ENCODE results near the gene TSPAN11.

The TSPAN11 gene

GRCh38 chr12:31035226-31035625, 108.7 kb downstream of the TSPAN11 start:
- Histone ChIP-seq H3K9me3 (no peaks in the 10 kb centered on the region), H3K36me3 (no peaks in the 10 kb centered on the region), H3K4me1 (no peaks in the 10 kb centered on the region), H3K27me3 (no peaks in the 10 kb centered on the region; the same call in 1 of the 2 replicates), H3K4me3 (ENCODE audit: low read depth, low read length) (no peak overlapping the region)
- DNase-seq, result no peak
- TF ChIP-seq CTCF (IDR thresholded peaks at IDR 0.05; ENCODE audit: low read depth, low read length), result no peak

- no peaks in the 10 kb centered on the region for H3K4me1 ChIP-seq
- no peaks in the 10 kb centered on the region for H3K9me3 ChIP-seq
- H3K4me3 ChIP-seq (ENCODE audit: low read depth, low read length), result no peak overlapping the region
- no peaks in the 10 kb centered on the region for H3K36me3 ChIP-seq
- no peaks in the 10 kb centered on the region; the same call in 1 of the 2 replicates for H3K27me3 ChIP-seq
- TF ChIP-seq CTCF (IDR thresholded peaks at IDR 0.05; ENCODE audit: low read depth, low read length), result no peak
- no peak for DNase-seq
These were observed 109.6 kb downstream of the TSPAN11 start for GRCh38 chr12:31035967-31036665.

- Histone ChIP-seq H3K36me3 (no peaks in the 10 kb centered on the region), H3K27me3 (no peaks in the 10 kb centered on the region; the same call in 1 of the 2 replicates), H3K4me1 (no peaks in the 10 kb centered on the region), H3K4me3 (ENCODE audit: low read depth, low read length) (no peak overlapping the region), H3K9me3 (no peaks in the 10 kb centered on the region)
- no peak for DNase-seq
- TF ChIP-seq CTCF (IDR thresholded peaks at IDR 0.05; ENCODE audit: low read depth, low read length), result no peak
These were observed 110.5 kb downstream of the TSPAN11 start for GRCh38 chr12:31037028-31037427.

GRCh38 chr12:31037931-31038330, 111.4 kb downstream of the TSPAN11 start:
- H3K9me3 ChIP-seq, result no peaks in the 10 kb centered on the region
- no peaks in the 10 kb centered on the region for H3K4me1 ChIP-seq
- no peaks in the 10 kb centered on the region for H3K36me3 ChIP-seq
- H3K27me3 ChIP-seq, result no peaks in the 10 kb centered on the region; the same call in 1 of the 2 replicates
- DNase-seq, result no peak
- no peak overlapping the region for H3K4me3 ChIP-seq (ENCODE audit: low read depth, low read length)
- TF ChIP-seq CTCF (IDR thresholded peaks at IDR 0.05; ENCODE audit: low read depth, low read length), result no peak

- Histone ChIP-seq H3K27me3 (no peaks in the 10 kb centered on the region; the same call in 1 of the 2 replicates), H3K36me3 (no peaks in the 10 kb centered on the region), H3K4me3 (ENCODE audit: low read depth, low read length) (no peak overlapping the region), H3K9me3 (no peaks in the 10 kb centered on the region), H3K4me1 (no peaks in the 10 kb centered on the region)
- no peak for TF ChIP-seq CTCF (IDR thresholded peaks at IDR 0.05; ENCODE audit: low read depth, low read length)
- no peak for DNase-seq
These were observed 114.6 kb downstream of the TSPAN11 start for GRCh38 chr12:31041033-31041564.

Data from BE2C (cell line).